Endothelial cell of umbilical vein (primary cell): ENCODE measurements around the gene PPP2R3B. TPM values are rescaled to one million over a fixed set of nuclear protein-coding genes. Genes with fewer than 3 reads are reported as not detected.
"Not testable (repeated sequence)": the region's sequence is repeated elsewhere in the genome, so short reads cannot be mapped to it uniquely, and the experiment has no call there.

ENCODE experiments used
- BruUV-seq: library from RNA; stranded (reverse); fragments of 400-500 nt; replicated peaks from 2 replicates; lab custom pipeline; 2021; lab: Mats Ljungman, UMichigan
- CTCF ChIA-PET: fragments of 300-600, 350-600 bp; sonication (Branson Sonifier 250); formaldehyde crosslinking; loops from one replicate; lab custom pipeline; 2021; ENCODE audit warnings: antibody characterized with exemption, inconsistent platforms; lab: Charles Lee
- POLR2A ChIA-PET: fragments of 300-600, 350-600 bp; sonication (Branson Sonifier 250); formaldehyde crosslinking; loops from one replicate; lab custom pipeline; 2021; ENCODE audit warnings: antibody characterized with exemption, inconsistent platforms; lab: Charles Lee
- DNase-seq: peaks from one replicate; pipeline ENCODE4 v3.0.0-alpha.2; 2011; ENCODE audit warnings: low read depth, low spot score
- FAIRE-seq: peaks from 2 replicates; lab custom pipeline; 2011; peaks lifted over from hg19 to GRCh38; lab: Jason Lieb, UNC
- H2AFZ ChIP-seq: 2 replicates; pipeline ENCODE4 v1.6.0; 2012; ENCODE audit warnings: low read depth, low read length, control low read depth, inconsistent platforms
- H3K27ac ChIP-seq: 2 replicates; pipeline ENCODE4 v1.5.1; 2011; ENCODE audit warnings: low read depth, mild to moderate bottlenecking, control low read depth, low read length, moderate library complexity; ENCODE audit not compliant: insufficient read depth
- H3K27me3 ChIP-seq, 2 experiments: 2 replicates each; pipeline versions ENCODE4 v1.6.0 to v1.6.1; 2011; ENCODE audit warnings: low read length in 2 of 2, mixed read lengths in 1 of 2; ENCODE audit not compliant: control insufficient read depth in 2 of 2, insufficient read depth in 2 of 2
- H3K36me3 ChIP-seq, 2 experiments: 2 replicates in 1 of 2; 3 replicates in 1 of 2; pipeline ENCODE4 v1.5.1; 2011; ENCODE audit warnings: low read length in 2 of 2, mild to moderate bottlenecking in 1 of 2, moderate library complexity in 1 of 2; ENCODE audit not compliant: control insufficient read depth in 2 of 2, insufficient read depth in 2 of 2; ENCODE audit errors: extremely low read depth in 1 of 2
- H3K4me1 ChIP-seq: 3 replicates; pipeline ENCODE4 v1.5.1; 2011; ENCODE audit warnings: mild to moderate bottlenecking, low read length; ENCODE audit not compliant: control insufficient read depth, insufficient read depth; ENCODE audit errors: extremely low read depth
- H3K4me2 ChIP-seq: 2 replicates; pipeline ENCODE4 v1.6.1; 2011; ENCODE audit warnings: low read length, control low read depth, mixed read lengths; ENCODE audit not compliant: insufficient read depth
- H3K4me3 ChIP-seq, 3 experiments: fragments of 200-600 bp in 1 of 3; sonication (generic), shearing (Covaris generic) in 1 of 3; replicated peaks in 1 of 3; 2 replicates each; pipeline ENCODE4 v1.5.1; 2011 to 2016; ENCODE audit warnings: control low read depth in 3 of 3, low read length in 3 of 3, mild to moderate bottlenecking in 2 of 3, inconsistent platforms in 1 of 3, low read depth in 1 of 3, moderate library complexity in 1 of 3; ENCODE audit not compliant: insufficient read depth in 1 of 3
- H3K79me2 ChIP-seq: 2 replicates; pipeline ENCODE4 v1.6.0; 2012; ENCODE audit warnings: low read length, inconsistent platforms; ENCODE audit not compliant: control insufficient read depth, insufficient read depth
- H3K9ac ChIP-seq: replicated peaks from 2 replicates; pipeline ENCODE3; 2011; ENCODE audit warnings: low read length, control low read depth; ENCODE audit not compliant: insufficient read depth; ENCODE audit errors: extremely low read depth
- H3K9me1 ChIP-seq: replicated peaks from 3 replicates; pipeline ENCODE4 v1.6.0; 2011; ENCODE audit warnings: mild to moderate bottlenecking, low read length; ENCODE audit not compliant: control insufficient read depth, insufficient read depth; ENCODE audit errors: extremely low read depth
- H3K9me3 ChIP-seq: replicated peaks from 2 replicates; pipeline ENCODE4 v1.5.1; 2012; ENCODE audit warnings: low read length, inconsistent platforms; ENCODE audit not compliant: control insufficient read depth, insufficient read depth
- H4K20me1 ChIP-seq: replicated peaks from 2 replicates; pipeline ENCODE3; 2011; ENCODE audit warnings: mild to moderate bottlenecking, low read length; ENCODE audit not compliant: control insufficient read depth, insufficient read depth; ENCODE audit errors: extremely low read depth
- EZH2 ChIP-seq: IDR thresholded peaks from 2 replicates; pipeline ENCODE4 v1.6.1; 2012; ENCODE audit warnings: borderline replicate concordance, low read depth, mild to moderate bottlenecking, moderate library complexity, low read length, inconsistent platforms; ENCODE audit not compliant: severe bottlenecking
- FOS ChIP-seq: IDR thresholded peaks from 2 replicates; pipeline ENCODE4 v1.6.1; 2011; ENCODE audit warnings: mild to moderate bottlenecking, low read length, moderate library complexity, borderline replicate concordance; ENCODE audit not compliant: insufficient read depth
- GATA2 ChIP-seq: IDR thresholded peaks from 2 replicates; pipeline ENCODE4 v1.7.0; 2011; ENCODE audit warnings: low read depth, mild to moderate bottlenecking, moderate library complexity, mixed read lengths, low read length; ENCODE audit not compliant: insufficient read length, insufficient read depth
- JUN ChIP-seq: IDR thresholded peaks from 2 replicates; pipeline ENCODE4 v1.6.1; 2011; ENCODE audit warnings: borderline replicate concordance, low read depth; ENCODE audit not compliant: insufficient read length, insufficient read depth
- MAX ChIP-seq: IDR thresholded peaks from 2 replicates; pipeline ENCODE4 v1.6.1; 2011; ENCODE audit not compliant: insufficient read depth, insufficient read length
- MYC ChIP-seq: IDR thresholded peaks from one replicate; pipeline ENCODE4 v1.6.1; 2011; ENCODE audit warnings: mild to moderate bottlenecking, low read depth, low read length
- POLR2A ChIP-seq: IDR thresholded peaks from 2 replicates; pipeline ENCODE4 v1.6.1; 2012; ENCODE audit warnings: low read depth, mild to moderate bottlenecking, control low read depth, low read length
- POLR2AphosphoS5 ChIP-seq: IDR thresholded peaks from 2 replicates; pipeline ENCODE4 v1.6.1; 2012; ENCODE audit warnings: low read depth, mild to moderate bottlenecking, control low read depth, low read length, moderate library complexity; ENCODE audit not compliant: insufficient read depth
- dilution Hi-C: fragments of 300-500 bp; cut with MboI; formaldehyde crosslinking; loops from one replicate; pipeline ENCODE4 v1.15.0; 2019; ENCODE audit warnings: low sequenced_read_pairs; ENCODE audit not compliant: extremely low pct_ligation_motif_present
- intact Hi-C: fragments of 100-400 bp; cut with micrococcal nuclease; formaldehyde crosslinking; loops from one replicate; pipeline ENCODE4 v1.10.0; 2022
- polyA plus RNA-seq, 4 experiments: library from polyadenylated mRNA; depleted of rRNA in 3 of 4; stranded (reverse) in 3 of 4; unstranded in 1 of 4; fragments of >200 nt; gene quantifications; 2 replicates each; pipeline versions ENCODE4 v1.2.1 to v1.2.3, GENCODE V29; 2011 to 2012; ENCODE audit warnings: missing spikeins in 1 of 4
- total RNA-seq: library from RNA; stranded (reverse); gene quantifications from 2 replicates; pipeline ENCODE4 v1.2.3, GENCODE V29; 2021
- TF ChIP-seq, protein P1 (sequence below), 2 donors: IDR thresholded peaks; 1 replicate in 1 of 2; 2 replicates in 1 of 2; pipeline ENCODE4 v1.5.1; 2011; ENCODE audit warnings: low read length in 2 of 2, mild to moderate bottlenecking in 2 of 2, moderate library complexity in 2 of 2, control low read depth in 1 of 2, inconsistent platforms in 1 of 2, low read depth in 1 of 2; ENCODE audit not compliant: insufficient read depth in 1 of 2; ENCODE audit errors: extremely low read depth in 1 of 2

PPP2R3B gene
- total and polyA plus RNA-seq, 2 donors (not counting 3 experiments of a cell fraction or from before 2014, with no cell fraction given), result 19.1 to 33.6 TPM

- Histone ChIP-seq H3K4me3 (no peak overlapping the region), H3K9me3 (no peaks in the 10 kb centered on the region), H2AFZ (no peak overlapping the region), H3K4me2 (no peak overlapping the region), H4K20me1 (no peaks in the 10 kb centered on the region), H3K27me3 (no peaks in the 10 kb centered on the region), H3K4me1 (no peaks in the 10 kb centered on the region), H3K9ac (no peak overlapping the region), H3K27ac (no peak overlapping the region), H3K9me1 (no peaks in the 10 kb centered on the region), H3K79me2 (no peaks in the 10 kb centered on the region), H3K36me3 (peaks cover 9 to 31% of the 10 kb centered on the region in 2 experiments)
- intact Hi-C loops, result no loop called here
- no TSS peak for BruUV-seq
- no peak for DNase-seq
- no peak for FAIRE-seq
- no peak for TF ChIP-seq EZH2
- TF ChIP-seq, protein P1, sequence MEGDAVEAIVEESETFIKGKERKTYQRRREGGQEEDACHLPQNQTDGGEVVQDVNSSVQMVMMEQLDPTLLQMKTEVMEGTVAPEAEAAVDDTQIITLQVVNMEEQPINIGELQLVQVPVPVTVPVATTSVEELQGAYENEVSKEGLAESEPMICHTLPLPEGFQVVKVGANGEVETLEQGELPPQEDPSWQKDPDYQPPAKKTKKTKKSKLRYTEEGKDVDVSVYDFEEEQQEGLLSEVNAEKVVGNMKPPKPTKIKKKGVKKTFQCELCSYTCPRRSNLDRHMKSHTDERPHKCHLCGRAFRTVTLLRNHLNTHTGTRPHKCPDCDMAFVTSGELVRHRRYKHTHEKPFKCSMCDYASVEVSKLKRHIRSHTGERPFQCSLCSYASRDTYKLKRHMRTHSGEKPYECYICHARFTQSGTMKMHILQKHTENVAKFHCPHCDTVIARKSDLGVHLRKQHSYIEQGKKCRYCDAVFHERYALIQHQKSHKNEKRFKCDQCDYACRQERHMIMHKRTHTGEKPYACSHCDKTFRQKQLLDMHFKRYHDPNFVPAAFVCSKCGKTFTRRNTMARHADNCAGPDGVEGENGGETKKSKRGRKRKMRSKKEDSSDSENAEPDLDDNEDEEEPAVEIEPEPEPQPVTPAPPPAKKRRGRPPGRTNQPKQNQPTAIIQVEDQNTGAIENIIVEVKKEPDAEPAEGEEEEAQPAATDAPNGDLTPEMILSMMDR (IDR thresholded peaks at IDR 0.05; ENCODE audit: extremely low read depth in 1 of 2, insufficient read depth in 1 of 2, low read depth in 1 of 2, low read length in 2 of 2), result no peak
- no peak for TF ChIP-seq JUN
- TF ChIP-seq POLR2AphosphoS5, result no peak
- no peak for TF ChIP-seq FOS
- no peak for TF ChIP-seq POLR2A
- no peak for TF ChIP-seq GATA2
- no peak for TF ChIP-seq MYC
- TF ChIP-seq MAX, result no peak
- POLR2A ChIA-PET, result no interaction called here
- dilution Hi-C loops, result no loop called here
- CTCF ChIA-PET, result no interaction called here
Observed at GRCh38 chrX:307261-308111, 79.2 kb downstream of the PPP2R3B start.

DNA sequence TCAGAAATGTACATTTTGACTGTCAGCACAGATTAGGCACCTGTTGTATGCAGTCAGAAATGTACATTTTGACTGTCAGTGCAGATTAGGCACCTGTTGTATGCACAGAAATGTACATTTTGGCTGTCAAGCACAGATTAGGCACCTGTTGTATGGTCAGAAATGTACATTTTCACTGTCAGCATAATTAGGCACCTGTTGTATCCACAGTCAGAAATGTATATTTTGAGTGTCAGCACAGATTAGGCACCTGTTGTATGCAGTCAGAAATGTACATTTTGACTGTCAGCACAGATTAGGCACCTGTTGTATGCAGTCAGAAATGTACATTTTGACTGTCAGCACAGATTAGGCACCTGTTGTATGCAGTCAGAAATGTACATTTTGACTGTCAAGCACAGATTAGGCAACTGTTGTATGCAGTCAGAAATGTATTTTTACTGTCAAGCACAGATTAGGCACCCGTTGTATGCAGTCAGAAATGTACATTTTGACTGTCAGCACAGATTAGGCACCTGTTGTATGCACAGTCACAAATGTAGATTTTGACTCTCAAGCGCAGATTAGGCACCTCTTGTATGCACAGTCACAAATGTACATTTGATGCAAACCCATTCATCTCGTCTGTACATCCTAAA, 80.0 kb downstream of the PPP2R3B start:
- FAIRE-seq, H3K27ac ChIP-seq, H3K9me1 ChIP-seq, H3K4me1 ChIP-seq, H3K9me3 ChIP-seq, intact Hi-C loops, H3K27me3 ChIP-seq, H4K20me1 ChIP-seq, H2AFZ ChIP-seq, H3K4me2 ChIP-seq, dilution Hi-C loops, POLR2A ChIA-PET, H3K4me3 ChIP-seq, DNase-seq, H3K79me2 ChIP-seq, CTCF ChIA-PET, BruUV-seq, H3K9ac ChIP-seq: not testable (repeated sequence)
- peaks cover 7 to 23% of the 10 kb centered on the region in 2 experiments for H3K36me3 ChIP-seq
